ENCODE results near the gene NAGA.

The NAGA gene

GRCh38 chr22:42072606-42073330, 2.2 kb upstream of the NAGA start:
- Histone ChIP-seq H3K4me3 (no peak overlapping the region), H4K20me1 (peaks cover 0 to 10% (median 0%) of the 10 kb centered on the region in 11 experiments; a peak in 5 of 22 replicates), H3K4me2 (peak overlapping the region in 10 of 11 experiments; percentile 15 to 93 (median 86); a peak in 17 of 22 replicates), H3K9me3 (replicated peaks in 1 of 11) (peaks cover 0 to 11% (median 0%) of the 10 kb centered on the region in 11 experiments; a peak in 6 of 22 replicates), H3K9ac (peak overlapping the region in 1 of 11 experiments; percentile 90; a peak in 1 of 22 replicates), H3K27me3 (peaks cover 0 to 20% (median 11%) of the 10 kb centered on the region in 11 experiments; a peak in 10 of 22 replicates), H3K36me3 (peaks cover 0 to 21% (median 12%) of the 10 kb centered on the region in 11 experiments; a peak in 17 of 22 replicates), H3K27ac (no peak overlapping the region), H3K4me1 (peaks cover 64 to 85% (median 74%) of the 10 kb centered on the region in 10 experiments)
- no peak for TF ChIP-seq Cebpa-rat (IDR thresholded peaks at IDR 0.05)

GRCh38 chr22:42071508-42071907, 896 bp upstream of the NAGA start:
- peaks cover 10 to 34% (median 24%) of the 10 kb centered on the region in 11 experiments for H3K36me3 ChIP-seq
- H3K4me2 ChIP-seq = peak overlapping the region; percentile 85 to 96 (median 92)
- peaks cover 0 to 11% (median 0%) of the 10 kb centered on the region in 11 experiments; a peak in 6 of 22 replicates for H3K9me3 ChIP-seq (replicated peaks in 1 of 11)
- H3K27me3 ChIP-seq = peaks cover 0 to 20% (median 11%) of the 10 kb centered on the region in 11 experiments; a peak in 10 of 22 replicates
- H4K20me1 ChIP-seq = peaks cover 0 to 20% (median 0%) of the 10 kb centered on the region in 11 experiments; a peak in 6 of 22 replicates
- H3K4me3 ChIP-seq = peak overlapping the region; percentile 60 to 75 (median 69); a peak in 18 of 20 replicates
- H3K27ac ChIP-seq = peak overlapping the region; percentile 69 to 85 (median 79); a peak in 17 of 22 replicates
- peaks cover 52 to 73% (median 63%) of the 10 kb centered on the region in 10 experiments for H3K4me1 ChIP-seq
- peak overlapping the region; percentile 72 to 85 (median 82); a peak in 21 of 22 replicates for H3K9ac ChIP-seq

GRCh38 chr22:42069801-42070516, 653 bp downstream of the NAGA start:
- H3K27ac ChIP-seq = peak overlapping the region; percentile 69 to 85 (median 79)
- H3K4me1 ChIP-seq = peaks cover 44 to 61% (median 53%) of the 10 kb centered on the region in 10 experiments

GRCh38 chr22:42068291-42068690, 2.3 kb downstream of the NAGA start:
- 0 out of 22 replicates have a peak overlapping the region, but pooled peaks of 1 of the 11 experiments have one; percentile 82 for H3K9ac ChIP-seq
- TF ChIP-seq Cebpa-rat (IDR thresholded peaks at IDR 0.05) = no peak
- H3K4me2 ChIP-seq = peak overlapping the region in 6 of 11 experiments; percentile 86 to 96 (median 92); a peak in 9 of 22 replicates

More at GRCh38 chr22:42069801-42070516, 653 bp downstream of the NAGA start:
- Histone ChIP-seq H3K9me3 (replicated peaks in 1 of 11) (peaks cover 0 to 2% (median 0%) of the 10 kb centered on the region in 11 experiments; a peak in 2 of 22 replicates), H3K36me3 (peaks cover 24 to 41% (median 38%) of the 10 kb centered on the region in 11 experiments), H3K27me3 (peaks cover 0 to 20% (median 11%) of the 10 kb centered on the region in 11 experiments; a peak in 10 of 22 replicates), H3K9ac (peak overlapping the region; percentile 72 to 85 (median 82)), H4K20me1 (peaks cover 0 to 34% (median 0%) of the 10 kb centered on the region in 11 experiments; a peak in 6 of 22 replicates), H3K4me3 (peak overlapping the region; percentile 60 to 75 (median 69)), H3K4me2 (peak overlapping the region; percentile 85 to 96 (median 92))
- TF ChIP-seq Cebpa-rat (IDR thresholded peaks at IDR 0.05) = no peak

GRCh38 chr22:42067671-42068251, 2.9 kb downstream of the NAGA start:
- H3K36me3 ChIP-seq = peaks cover 36 to 60% (median 50%) of the 10 kb centered on the region in 11 experiments
- no peak overlapping the region for H3K4me3 ChIP-seq
- H3K4me2 ChIP-seq = peak overlapping the region in 2 of 11 experiments; percentile 86 to 92; a peak in 3 of 22 replicates

More at GRCh38 chr22:42068291-42068690, 2.3 kb downstream of the NAGA start:
- Histone ChIP-seq H3K4me1 (peaks cover 27 to 48% (median 36%) of the 10 kb centered on the region in 10 experiments), H3K4me3 (no peak overlapping the region), H3K36me3 (peaks cover 31 to 55% (median 45%) of the 10 kb centered on the region in 11 experiments), H3K9me3 (replicated peaks in 1 of 11) (no peaks in the 10 kb centered on the region), H3K27me3 (peaks cover 0 to 3% (median 0%) of the 10 kb centered on the region in 11 experiments; a peak in 3 of 22 replicates), H4K20me1 (peaks cover 0 to 34% (median 0%) of the 10 kb centered on the region in 11 experiments; a peak in 6 of 22 replicates), H3K27ac (no peak overlapping the region)

GRCh38 chr22:42066937-42067336, 3.7 kb downstream of the NAGA start:
- Histone ChIP-seq H3K4me3 (no peak overlapping the region), H4K20me1 (peaks cover 0 to 45% (median 0%) of the 10 kb centered on the region in 11 experiments; a peak in 6 of 22 replicates), H3K36me3 (peaks cover 44 to 69% (median 58%) of the 10 kb centered on the region in 11 experiments), H3K4me2 (no peak overlapping the region), H3K27ac (no peak overlapping the region), H3K9ac (no peak overlapping the region), H3K4me1 (peaks cover 24 to 36% (median 30%) of the 10 kb centered on the region in 10 experiments), H3K9me3 (replicated peaks in 1 of 11) (no peaks in the 10 kb centered on the region), H3K27me3 (no peaks in the 10 kb centered on the region)
- TF ChIP-seq Cebpa-rat (IDR thresholded peaks at IDR 0.05) = no peak

More at GRCh38 chr22:42067671-42068251, 2.9 kb downstream of the NAGA start:
- H3K9me3 ChIP-seq (replicated peaks in 1 of 11) = no peaks in the 10 kb centered on the region
- no peak overlapping the region for H3K27ac ChIP-seq
- no peak overlapping the region for H3K9ac ChIP-seq
- H3K27me3 ChIP-seq = no peaks in the 10 kb centered on the region
- H4K20me1 ChIP-seq = peaks cover 0 to 38% (median 0%) of the 10 kb centered on the region in 11 experiments; a peak in 6 of 22 replicates
- H3K4me1 ChIP-seq = peaks cover 24 to 45% (median 33%) of the 10 kb centered on the region in 10 experiments
- TF ChIP-seq Cebpa-rat (IDR thresholded peaks at IDR 0.05) = no peak

- Histone ChIP-seq H3K4me3 (no peak overlapping the region), H3K27ac (no peak overlapping the region), H3K36me3 (peaks cover 51 to 76% (median 65%) of the 10 kb centered on the region in 11 experiments), H3K9ac (0 out of 22 replicates have a peak overlapping the region, but pooled peaks of 1 of the 11 experiments have one; percentile 10), H4K20me1 (peaks cover 0 to 45% (median 0%) of the 10 kb centered on the region in 11 experiments; a peak in 6 of 22 replicates), H3K27me3 (no peaks in the 10 kb centered on the region), H3K9me3 (replicated peaks in 1 of 11) (peaks cover 0 to under 1% (median 0%) of the 10 kb centered on the region in 11 experiments; a peak in 1 of 22 replicates), H3K4me1 (peaks cover 17 to 29% (median 23%) of the 10 kb centered on the region in 10 experiments), H3K4me2 (no peak overlapping the region)
- no peak for TF ChIP-seq Cebpa-rat (IDR thresholded peaks at IDR 0.05)
Observed at GRCh38 chr22:42066126-42066761, 4.4 kb downstream of the NAGA start.

Data from BLaER1 treated with 17β-estradiol and CSF1 and Interleukin-3, amounts not matched to agents 10 nM and 100 nM (cell line).